AG04450 (cell line): ENCODE results near the gene BRD7. TPM values are rescaled to one million over a fixed set of nuclear protein-coding genes. Genes with fewer than 3 reads are reported as not detected.

Source experiments
- CTCF ChIA-PET: fragments of 300-600, 350-600 bp; formaldehyde crosslinking; extraction: SDS; loops from one replicate; lab custom pipeline; 2022; ENCODE audit warnings: antibody characterized with exemption, inconsistent platforms; lab: Charles Lee
- POLR2A ChIA-PET: fragments of 350-600 bp; formaldehyde crosslinking; extraction: SDS; loops from one replicate; lab custom pipeline; 2021; ENCODE audit warnings: antibody characterized with exemption, inconsistent platforms; lab: Yijun Ruan, JAX
- DNase-seq: peaks from one replicate; pipeline ENCODE4 v3.0.0-alpha.2; 2011; ENCODE audit warnings: low read depth, low spot score
- H3K27ac ChIP-seq: one replicate; pipeline ENCODE4 v1.5.1; 2012; ENCODE audit warnings: low read depth, low read length, control low read depth
- H3K27me3 ChIP-seq: one replicate; pipeline ENCODE4 v1.6.0; 2012; ENCODE audit warnings: low read length; ENCODE audit not compliant: control insufficient read depth, insufficient read depth
- H3K4me3 ChIP-seq: 2 replicates; pipeline ENCODE4 v1.5.1; 2011; ENCODE audit warnings: mild to moderate bottlenecking, low read depth, low read length, control low read depth
- H3K9me3 ChIP-seq: 2 replicates; pipeline ENCODE4 v1.5.1; 2012; ENCODE audit warnings: low read length; ENCODE audit not compliant: control insufficient read depth, insufficient read depth
- CTCF ChIP-seq: IDR thresholded peaks from 2 replicates; pipeline ENCODE4 v1.5.1; 2011; ENCODE audit warnings: low read depth, low read length, control low read depth, inconsistent platforms
- polyA plus RNA-seq: library from polyadenylated mRNA; depleted of rRNA; stranded (reverse); fragments of >200 nt; gene quantifications from 2 replicates; pipeline ENCODE4 v1.2.3, GENCODE V29; 2011

BRD7 gene
- polyA plus RNA-seq, 1 experiment = 69.2 TPM

- Histone ChIP-seq H3K4me3 (no peak overlapping the region), H3K27ac (no peak overlapping the region), H3K9me3 (peaks cover 4% of the 10 kb centered on the region), H3K27me3 (no peaks in the 10 kb centered on the region)
- DNase-seq = no peak
- no peak for TF ChIP-seq CTCF
- ChIA-PET POLR2A (interaction anchor here (0.7 kb wide), 1 partner anchor 19 kb away, joined by 3 read pairs; no protein-coding TSS in a partner anchor), CTCF (interaction anchor here (1.3 to 1.4 kb wide), 2 partner anchors 72 to 525 kb away, joined by 3 read pairs; no protein-coding TSS in a partner anchor)
Measured at GRCh38 chr16:50282010-50282538, 86.7 kb downstream of the BRD7 start.

GRCh38 chr16:50281391-50282009 is 87.3 kb downstream of the BRD7 start:
- CTCF ChIA-PET = interaction anchor here (1.4 kb wide), 1 partner anchor 71 kb away, joined by 3 read pairs; no protein-coding TSS in a partner anchor
- no peak for DNase-seq

GRCh38 chr16:50280932-50281331 is 87.9 kb downstream of the BRD7 start:
- Histone ChIP-seq H3K27ac (no peak overlapping the region), H3K27me3 (no peaks in the 10 kb centered on the region), H3K4me3 (no peak overlapping the region), H3K9me3 (no peaks in the 10 kb centered on the region; the same call in 1 of the 2 replicates)
- no peak for TF ChIP-seq CTCF
- ChIA-PET CTCF (no interaction called here), POLR2A (interaction anchor here (0.6 kb wide), 1 partner anchor 41 kb away, joined by 3 read pairs; no protein-coding TSS in a partner anchor)
- no peak for DNase-seq

More at GRCh38 chr16:50281391-50282009, 87.3 kb downstream of the BRD7 start:
- Histone ChIP-seq H3K27ac (no peak overlapping the region), H3K27me3 (no peaks in the 10 kb centered on the region), H3K9me3 (peaks cover 3% of the 10 kb centered on the region), H3K4me3 (no peak overlapping the region)
- POLR2A ChIA-PET = interaction anchor here (0.7 kb wide), 1 partner anchor 20 kb away, joined by 3 read pairs; no protein-coding TSS in a partner anchor
- no peak for TF ChIP-seq CTCF

- no peak for DNase-seq
- ChIA-PET CTCF (no interaction called here), POLR2A (no interaction called here)
- TF ChIP-seq CTCF = no peak
- Histone ChIP-seq H3K9me3 (no peaks in the 10 kb centered on the region; the same call in 1 of the 2 replicates), H3K27me3 (no peaks in the 10 kb centered on the region), H3K27ac (no peak overlapping the region), H3K4me3 (no peak overlapping the region)
Measured at GRCh38 chr16:50279504-50279865, 89.3 kb downstream of the BRD7 start.

GRCh38 chr16:50278251-50278650 is 90.5 kb downstream of the BRD7 start:
- H3K27ac ChIP-seq = no peak overlapping the region
- H3K27me3 ChIP-seq = no peaks in the 10 kb centered on the region
- no peak for DNase-seq
- no peak for TF ChIP-seq CTCF
- ChIA-PET CTCF (no interaction called here), POLR2A (no interaction called here)
- no peak overlapping the region for H3K4me3 ChIP-seq
- H3K9me3 ChIP-seq = no peaks in the 10 kb centered on the region; the same call in 1 of the 2 replicates
